HCT116 (cell line): ENCODE measurements around the gene OR10A7. TPM values are rescaled to one million over a fixed set of nuclear protein-coding genes. Genes with fewer than 3 reads are reported as not detected.

ENCODE experiments used
- ATAC-seq: fragments of 200-7000 bp; cut with Tn5 transposase; 2 replicates; pipeline ENCODE4 v1.9.1; 2020; ENCODE audit warnings: mild to moderate bottlenecking, moderate library complexity
- Bru-seq: library from RNA; stranded (reverse); fragments of 400-500 nt; gene quantifications from one replicate; lab custom pipeline; 2021; lab: Mats Ljungman, UMichigan
- BruChase-seq, 2 experiments: library from RNA; stranded (reverse); fragments of 400-500 nt; gene quantifications; one replicate each; lab custom pipeline; 2021; lab: Mats Ljungman, UMichigan
- BruUV-seq: library from RNA; stranded (reverse); fragments of 400-500 nt; replicated peaks from 2 replicates; lab custom pipeline; 2021; lab: Mats Ljungman, UMichigan
- CTCF ChIA-PET: fragments of 300-600 bp; sonication (Branson Sonifier 250); formaldehyde crosslinking; loops from one replicate; lab custom pipeline; 2021; ENCODE audit warnings: antibody characterized with exemption; lab: Charles Lee
- POLR2A ChIA-PET: fragments of 300-600, 350-600 bp; sonication (Branson Sonifier 250); formaldehyde crosslinking; loops from one replicate; lab custom pipeline; 2021; ENCODE audit warnings: antibody characterized with exemption; lab: Charles Lee
- RAD21 ChIA-PET, 2 experiments: fragments of 300-600 bp; sonication (Branson Sonifier 250); formaldehyde crosslinking; loops; one replicate each; lab custom pipeline; 2023; ENCODE audit warnings: low total read pairs in 2 of 2; ENCODE audit not compliant: uncharacterized antibody in 2 of 2, unreplicated experiment in 2 of 2, low non-redundant PET in 1 of 2; lab: Charles Lee
- DNase-seq: peaks from one replicate; pipeline ENCODE4 v3.0.0-alpha.2; 2010; ENCODE audit warnings: low read depth, low spot score
- H2AFZ ChIP-seq: fragments of 200-600 bp; shearing (Covaris generic), sonication (generic); 2 replicates; pipeline ENCODE4 v1.6.1; 2017; ENCODE audit warnings: low read depth, mixed run types, mixed read lengths, antibody characterized with exemption, low read length; ENCODE audit not compliant: poor library complexity, severe bottlenecking
- H3K27ac ChIP-seq: 2 replicates; pipeline ENCODE4 v1.5.1; 2012; ENCODE audit warnings: low read depth, low read length
- H3K27me3 ChIP-seq: fragments of 200-600 bp; sonication (generic); 2 replicates; pipeline ENCODE4 v1.6.1; 2016; ENCODE audit warnings: mixed run types, low read length, mixed read lengths; ENCODE audit not compliant: insufficient read depth
- H3K36me3 ChIP-seq, 2 experiments: fragments of 200-500 bp in 1 of 2; fragments of 200-600 bp in 1 of 2; sonication (Bioruptor generic) in 1 of 2; sonication (generic) in 1 of 2; 2 replicates each; pipeline versions ENCODE4 v1.5.1 to v1.6.1; 2014 to 2016; ENCODE audit warnings: low read length in 2 of 2, inconsistent platforms in 1 of 2, mixed read lengths in 1 of 2, mixed run types in 1 of 2; ENCODE audit not compliant: insufficient read depth in 2 of 2, control insufficient read depth in 1 of 2
- H3K4me1 ChIP-seq, 2 experiments: fragments of 200-600 bp in 1 of 2; sonication (generic) in 1 of 2; 2 replicates each; pipeline versions ENCODE4 v1.5.1 to v1.6.1; 2012 to 2017; ENCODE audit warnings: low read length in 2 of 2, inconsistent platforms in 1 of 2, mild to moderate bottlenecking in 1 of 2, mixed read lengths in 1 of 2, mixed run types in 1 of 2, moderate library complexity in 1 of 2; ENCODE audit not compliant: insufficient read depth in 2 of 2, control insufficient read depth in 1 of 2
- H3K4me2 ChIP-seq: fragments of 200-600 bp; sonication (generic); 2 replicates; pipeline ENCODE4 v1.6.1; 2017; ENCODE audit warnings: mixed run types, low read length, mixed read lengths
- H3K4me3 ChIP-seq, 2 experiments: fragments of 200-600 bp in 1 of 2; sonication (generic) in 1 of 2; replicated peaks in 1 of 2; 2 replicates each; pipeline ENCODE4 v1.5.1; 2011 to 2016; ENCODE audit warnings: low read length in 2 of 2, control low read depth in 1 of 2, low read depth in 1 of 2, mild to moderate bottlenecking in 1 of 2, mixed read lengths in 1 of 2, mixed run types in 1 of 2
- H3K79me2 ChIP-seq: fragments of 200-600 bp; sonication (generic); 2 replicates; pipeline ENCODE4 v1.6.1; 2017; ENCODE audit warnings: mild to moderate bottlenecking, mixed run types, low read length, moderate library complexity, mixed read lengths; ENCODE audit not compliant: insufficient read depth
- H3K9ac ChIP-seq: fragments of 200-600 bp; sonication (generic); 2 replicates; pipeline ENCODE4 v1.6.1; 2016; ENCODE audit warnings: low read length, mixed read lengths
- H3K9me2 ChIP-seq: fragments of 200-600 bp; sonication (generic), shearing (Covaris generic); 2 replicates; pipeline ENCODE4 v1.6.1; 2017; ENCODE audit warnings: mixed run types, mild to moderate bottlenecking, moderate library complexity; ENCODE audit not compliant: insufficient read depth
- H3K9me3 ChIP-seq, 2 experiments: fragments of 200-500 bp in 1 of 2; fragments of 200-600 bp in 1 of 2; sonication (Bioruptor generic) in 1 of 2; sonication (generic) in 1 of 2; 2 replicates each; pipeline ENCODE4 v1.6.1; 2014 to 2017; ENCODE audit warnings: low read length in 2 of 2, mixed read lengths in 2 of 2, inconsistent platforms in 1 of 2, low read depth in 1 of 2, mild to moderate bottlenecking in 1 of 2, mixed run types in 1 of 2, moderate library complexity in 1 of 2; ENCODE audit not compliant: control insufficient read depth in 1 of 2, insufficient read depth in 1 of 2
- H4K20me1 ChIP-seq: fragments of 200-600 bp; sonication (generic), shearing (Covaris generic); 2 replicates; pipeline ENCODE4 v1.6.1; 2017; ENCODE audit warnings: mixed run types, mild to moderate bottlenecking, moderate library complexity; ENCODE audit not compliant: insufficient read depth
- ATF3 ChIP-seq: IDR thresholded peaks from 2 replicates; pipeline ENCODE4 v1.6.1; 2012
- CBX3 ChIP-seq: IDR thresholded peaks from 2 replicates; pipeline ENCODE4 v1.6.1; 2012; ENCODE audit warnings: low read depth
- CEBPB ChIP-seq: IDR thresholded peaks from 2 replicates; pipeline ENCODE4 v1.6.1; 2012; ENCODE audit warnings: low read depth
- EGR1 ChIP-seq: IDR thresholded peaks from 2 replicates; pipeline ENCODE4 v1.6.1; 2012; ENCODE audit warnings: low read depth
- ELF1 ChIP-seq: IDR thresholded peaks from 2 replicates; pipeline ENCODE4 v1.6.1; 2012; ENCODE audit warnings: low read depth, borderline replicate concordance
- EZH2phosphoT487 ChIP-seq: fragments of 200-600 bp; IDR thresholded peaks from 2 replicates; pipeline ENCODE4 v1.6.1; 2018; ENCODE audit warnings: antibody characterized with exemption, borderline replicate concordance
- JUND ChIP-seq: IDR thresholded peaks from 2 replicates; pipeline ENCODE4 v1.6.1; 2012
- MAX ChIP-seq: IDR thresholded peaks from 2 replicates; pipeline ENCODE4 v1.6.1; 2012
- POLR2A ChIP-seq: IDR thresholded peaks from 2 replicates; pipeline ENCODE4 v1.7.0; 2011; ENCODE audit warnings: borderline replicate concordance; ENCODE audit not compliant: insufficient read depth, insufficient read length; ENCODE audit errors: extremely low read depth
- REST ChIP-seq: IDR thresholded peaks from 2 replicates; pipeline ENCODE4 v1.6.1; 2012; ENCODE audit warnings: low read depth
- SIN3A ChIP-seq: IDR thresholded peaks from 2 replicates; pipeline ENCODE4 v1.6.1; 2012; ENCODE audit warnings: low read depth
- SP1 ChIP-seq: IDR thresholded peaks from 2 replicates; pipeline ENCODE4 v1.6.1; 2012; ENCODE audit warnings: low read depth
- SRF ChIP-seq: IDR thresholded peaks from 2 replicates; pipeline ENCODE4 v1.6.1; 2012; ENCODE audit warnings: low read depth
- ZNF274 ChIP-seq: fragments of 200-500 bp; sonication (Bioruptor generic); IDR thresholded peaks from 2 replicates; pipeline ENCODE4 v1.6.1; 2014; ENCODE audit warnings: mild to moderate bottlenecking, low read depth, low read length, inconsistent platforms
- intact Hi-C: fragments of 100-400 bp; cut with micrococcal nuclease; formaldehyde crosslinking; loops from 2 replicates; pipeline ENCODE4 v1.10.0; 2022
- long read RNA-seq: library from polyadenylated mRNA; unstranded; transcript quantifications from one replicate; pipeline ENCODE4 v2.0.0, GENCODE V29; 2021; ENCODE audit not compliant: unreplicated experiment
- polyA plus RNA-seq: library from polyadenylated mRNA; unstranded; fragments of >200 nt; gene quantifications from 2 replicates; pipeline ENCODE4 v1.2.1, GENCODE V29; 2012; ENCODE audit warnings: missing spikeins
- total RNA-seq: library from RNA; stranded (reverse); gene quantifications from one replicate; pipeline ENCODE4 v1.2.1, GENCODE V29; 2021; ENCODE audit not compliant: unreplicated experiment
- TF ChIP-seq, protein P1 (sequence below): IDR thresholded peaks from 2 replicates; pipeline ENCODE4 v1.6.1; 2011; ENCODE audit warnings: mild to moderate bottlenecking, low read length, moderate library complexity; ENCODE audit not compliant: insufficient replicate concordance; ENCODE audit errors: extremely low read depth

Gene OR10A7, protein sequence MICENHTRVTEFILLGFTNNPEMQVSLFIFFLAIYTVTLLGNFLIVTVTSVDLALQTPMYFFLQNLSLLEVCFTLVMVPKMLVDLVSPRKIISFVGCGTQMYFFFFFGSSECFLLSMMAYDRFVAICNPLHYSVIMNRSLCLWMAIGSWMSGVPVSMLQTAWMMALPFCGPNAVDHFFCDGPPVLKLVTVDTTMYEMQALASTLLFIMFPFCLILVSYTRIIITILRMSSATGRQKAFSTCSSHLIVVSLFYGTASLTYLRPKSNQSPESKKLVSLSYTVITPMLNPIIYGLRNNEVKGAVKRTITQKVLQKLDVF
- not detected for total RNA-seq
- not detected in 2 replicates for polyA plus RNA-seq
- Bru-seq, nascent RNA: not detected
- BruChase-seq, experiment 1, labeled RNA remaining after a 6-hour chase: not detected
- BruChase-seq, experiment 2, labeled RNA remaining after a 2-hour chase: not detected
- long read RNA-seq: 0 reads

DNA sequence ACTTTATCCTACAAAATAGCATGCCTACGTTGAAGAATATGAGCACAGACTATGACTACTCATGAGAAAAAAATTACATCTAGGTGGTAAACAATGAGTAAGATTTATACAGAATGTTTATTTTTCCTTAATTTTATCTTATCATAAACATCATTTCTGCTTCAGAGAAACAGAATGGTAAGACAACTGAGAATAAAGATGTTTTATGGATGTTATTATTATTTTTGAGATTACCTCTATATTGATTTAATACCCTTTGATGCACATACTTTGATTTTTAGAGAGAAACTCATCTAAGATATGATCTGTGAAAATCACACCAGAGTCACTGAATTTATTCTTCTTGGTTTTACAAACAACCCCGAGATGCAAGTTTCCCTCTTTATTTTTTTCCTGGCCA, at the start of gene OR10A7:
Gene OR10A7, plus strand, starts transcription at position 301 of the 400 bp plus-strand sequence. Its CDS starts 0 bp downstream, at position 301.
- no peaks in the 10 kb centered on the region for H3K4me1 ChIP-seq
- no peaks in the 10 kb centered on the region for H3K9me3 ChIP-seq
- no TSS peak for BruUV-seq
- TF ChIP-seq ATF3: no peak
- TF ChIP-seq ZNF274: no peak
- no peak for TF ChIP-seq EZH2phosphoT487
- TF ChIP-seq MAX: no peak
- TF ChIP-seq CBX3: no peak
- TF ChIP-seq EGR1: no peak
- TF ChIP-seq SIN3A: no peak
- TF ChIP-seq POLR2A: no peak
- TF ChIP-seq ELF1: no peak
- no peak for TF ChIP-seq SP1
- TF ChIP-seq REST: no peak
- no peak for TF ChIP-seq SRF
- TF ChIP-seq, protein P1, sequence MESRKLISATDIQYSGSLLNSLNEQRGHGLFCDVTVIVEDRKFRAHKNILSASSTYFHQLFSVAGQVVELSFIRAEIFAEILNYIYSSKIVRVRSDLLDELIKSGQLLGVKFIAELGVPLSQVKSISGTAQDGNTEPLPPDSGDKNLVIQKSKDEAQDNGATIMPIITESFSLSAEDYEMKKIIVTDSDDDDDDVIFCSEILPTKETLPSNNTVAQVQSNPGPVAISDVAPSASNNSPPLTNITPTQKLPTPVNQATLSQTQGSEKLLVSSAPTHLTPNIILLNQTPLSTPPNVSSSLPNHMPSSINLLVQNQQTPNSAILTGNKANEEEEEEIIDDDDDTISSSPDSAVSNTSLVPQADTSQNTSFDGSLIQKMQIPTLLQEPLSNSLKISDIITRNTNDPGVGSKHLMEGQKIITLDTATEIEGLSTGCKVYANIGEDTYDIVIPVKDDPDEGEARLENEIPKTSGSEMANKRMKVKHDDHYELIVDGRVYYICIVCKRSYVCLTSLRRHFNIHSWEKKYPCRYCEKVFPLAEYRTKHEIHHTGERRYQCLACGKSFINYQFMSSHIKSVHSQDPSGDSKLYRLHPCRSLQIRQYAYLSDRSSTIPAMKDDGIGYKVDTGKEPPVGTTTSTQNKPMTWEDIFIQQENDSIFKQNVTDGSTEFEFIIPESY: no peak
- no peak for TF ChIP-seq CEBPB
- no peak for TF ChIP-seq JUND
- H3K4me3 ChIP-seq: no peak within 1 kb of the TSS
- ChIA-PET RAD21 (no interaction called here), POLR2A (no interaction called here), CTCF (no interaction called here)
- intact Hi-C loops: no loop called here
- no peak within 1 kb of the TSS for H3K9ac ChIP-seq
- no peak for DNase-seq
- H2AFZ ChIP-seq: no peak within 1 kb of the TSS
- ATAC-seq: no peak
- H3K79me2 ChIP-seq: no peaks in the 10 kb centered on the region
- H4K20me1 ChIP-seq: no peaks in the 10 kb centered on the region
- H3K4me2 ChIP-seq: no peak within 1 kb of the TSS
- H3K27me3 ChIP-seq: peaks cover 27% of the 10 kb centered on the region
- no peaks in the 10 kb centered on the region for H3K36me3 ChIP-seq
- no peak within 1 kb of the TSS for H3K27ac ChIP-seq
- H3K9me2 ChIP-seq: no peaks in the 10 kb centered on the region
